H9 (cell line): ENCODE measurements around the gene PEX10. TPM values are rescaled to one million over a fixed set of nuclear protein-coding genes. Genes with fewer than 3 reads are reported as not detected.

ENCODE experiments used
- DNase-seq: peaks from one replicate; pipeline ENCODE4 v3.0.0-alpha.2; 2017
- H2AFZ ChIP-seq: one replicate; pipeline ENCODE4 v1.6.1; 2013; ENCODE audit warnings: mild to moderate bottlenecking, low read length, control low read depth, moderate library complexity
- H2AK5ac ChIP-seq: 2 replicates; pipeline ENCODE4 v1.6.1; 2013; ENCODE audit warnings: low read length, control low read depth, mixed read lengths; ENCODE audit not compliant: insufficient read length
- H2BK120ac ChIP-seq: one replicate; pipeline ENCODE4 v1.6.1; 2013; ENCODE audit warnings: low read depth, mild to moderate bottlenecking, low read length, control low read depth, inconsistent platforms; ENCODE audit not compliant: poor library complexity, severe bottlenecking
- H2BK12ac ChIP-seq: 2 replicates; pipeline ENCODE4 v1.6.1; 2013; ENCODE audit warnings: low read length, control low read depth, mixed read lengths, low read depth; ENCODE audit not compliant: insufficient read length
- H2BK15ac ChIP-seq: 2 replicates; pipeline ENCODE4 v1.6.1; 2013; ENCODE audit warnings: low read depth, low read length, control low read depth
- H2BK20ac ChIP-seq: one replicate; pipeline ENCODE4 v1.6.1; 2013; ENCODE audit warnings: low read depth, mild to moderate bottlenecking, low read length, control low read depth, inconsistent platforms; ENCODE audit not compliant: poor library complexity, severe bottlenecking
- H2BK5ac ChIP-seq: 2 replicates; pipeline ENCODE4 v1.6.1; 2013; ENCODE audit warnings: low read length, control low read depth, mixed read lengths; ENCODE audit not compliant: insufficient read length
- H3K14ac ChIP-seq: 2 replicates; pipeline ENCODE4 v1.6.1; 2013; ENCODE audit warnings: low read length, control low read depth; ENCODE audit not compliant: insufficient read depth
- H3K18ac ChIP-seq: 2 replicates; pipeline ENCODE4 v1.6.1; 2013; ENCODE audit warnings: low read depth, mild to moderate bottlenecking, mixed read lengths, low read length, control low read depth; ENCODE audit not compliant: insufficient read length
- H3K23ac ChIP-seq: 2 replicates; pipeline ENCODE4 v1.6.1; 2013; ENCODE audit warnings: low read length, control low read depth, mixed read lengths, low read depth; ENCODE audit not compliant: insufficient read length
- H3K23me2 ChIP-seq: 2 replicates; pipeline ENCODE4 v1.6.1; 2013; ENCODE audit warnings: low read depth, mild to moderate bottlenecking, mixed read lengths, low read length, control low read depth; ENCODE audit not compliant: insufficient read length, poor library complexity, severe bottlenecking
- H3K27ac ChIP-seq: 2 replicates; pipeline ENCODE4 v1.5.1; 2013; ENCODE audit warnings: low read length, control low read depth, mixed read lengths, low read depth; ENCODE audit not compliant: insufficient read length
- H3K27me3 ChIP-seq: 2 replicates; pipeline ENCODE4 v1.6.1; 2013; ENCODE audit warnings: low read length, control low read depth, inconsistent platforms; ENCODE audit not compliant: insufficient read depth
- H3K4ac ChIP-seq: 2 replicates; pipeline ENCODE4 v1.6.1; 2013; ENCODE audit warnings: low read depth, mild to moderate bottlenecking, control low read depth, inconsistent platforms, low read length, moderate library complexity
- H3K4me1 ChIP-seq: 2 replicates; pipeline ENCODE4 v1.6.1; 2013; ENCODE audit warnings: low read length, control low read depth, inconsistent platforms; ENCODE audit not compliant: insufficient read depth
- H3K4me2 ChIP-seq: 2 replicates; pipeline ENCODE4 v1.6.1; 2013; ENCODE audit warnings: low read length, control low read depth, mixed read lengths; ENCODE audit not compliant: insufficient read length, insufficient read depth
- H3K56ac ChIP-seq: 2 replicates; pipeline ENCODE4 v1.6.1; 2013; ENCODE audit warnings: low read depth, mild to moderate bottlenecking, mixed read lengths, low read length, control low read depth; ENCODE audit not compliant: insufficient read length
- H3K79me1 ChIP-seq: 2 replicates; pipeline ENCODE4 v1.6.1; 2013; ENCODE audit warnings: low read depth, mild to moderate bottlenecking, moderate library complexity, low read length, control low read depth, inconsistent platforms; ENCODE audit not compliant: insufficient read depth, poor library complexity, severe bottlenecking
- H3K79me2 ChIP-seq: 2 replicates; pipeline ENCODE4 v1.6.1; 2013; ENCODE audit warnings: low read length, control low read depth, inconsistent platforms; ENCODE audit not compliant: insufficient read depth
- H3K9ac ChIP-seq: 2 replicates; pipeline ENCODE4 v1.6.1; 2013; ENCODE audit warnings: low read length, control low read depth, mixed read lengths; ENCODE audit not compliant: insufficient read length; ENCODE audit errors: extremely low read depth
- H3K9me3 ChIP-seq: one replicate; pipeline ENCODE4 v1.6.1; 2013; ENCODE audit warnings: low read depth, low read length, inconsistent platforms; ENCODE audit not compliant: control insufficient read depth
- H3T11ph ChIP-seq: one replicate; pipeline ENCODE4 v1.6.1; 2013; ENCODE audit warnings: mild to moderate bottlenecking, low read length, control low read depth, inconsistent platforms
- H4K20me1 ChIP-seq: one replicate; pipeline ENCODE4 v1.6.1; 2013; ENCODE audit not compliant: control insufficient read depth, insufficient read length, insufficient read depth
- H4K5ac ChIP-seq: 2 replicates; pipeline ENCODE4 v1.6.1; 2013; ENCODE audit warnings: low read depth, mild to moderate bottlenecking, mixed read lengths, low read length, control low read depth; ENCODE audit not compliant: insufficient read length
- H4K8ac ChIP-seq: replicated peaks from 2 replicates; pipeline ENCODE4 v1.6.1; 2013; ENCODE audit warnings: low read length, control low read depth, mixed read lengths, low read depth; ENCODE audit not compliant: insufficient read length
- H4K91ac ChIP-seq: 2 replicates; pipeline ENCODE4 v1.6.1; 2013; ENCODE audit warnings: low read depth, mild to moderate bottlenecking, moderate library complexity, mixed read lengths, low read length, control low read depth; ENCODE audit not compliant: insufficient read length
- H3K27ac Mint-ChIP-seq, 3 experiments: 2 replicates in 2 of 3; 3 replicates in 1 of 3; pipeline ENCODE4 v1.8.0; 2020 to 2021; ENCODE audit warnings: mixed read lengths in 3 of 3, mild to moderate bottlenecking in 1 of 3, moderate library complexity in 1 of 3
- H3K27me3 Mint-ChIP-seq: 2 replicates; pipeline ENCODE4 v1.8.0; 2021; ENCODE audit warnings: low read depth, mild to moderate bottlenecking, moderate library complexity, mixed read lengths
- H3K36me3 Mint-ChIP-seq, 3 experiments: 2 replicates in 2 of 3; 3 replicates in 1 of 3; pipeline ENCODE4 v1.8.0; 2020 to 2021; ENCODE audit warnings: low read depth in 3 of 3, mixed read lengths in 3 of 3; ENCODE audit not compliant: insufficient read depth in 1 of 3
- H3K4me1 Mint-ChIP-seq, 2 experiments: 2 replicates each; pipeline ENCODE4 v1.8.0; 2020; ENCODE audit warnings: mixed read lengths in 2 of 2
- H3K4me3 Mint-ChIP-seq, 2 experiments: 2 replicates in 1 of 2; 3 replicates in 1 of 2; pipeline ENCODE4 v1.8.0; 2020 to 2021; ENCODE audit warnings: mild to moderate bottlenecking in 2 of 2, mixed read lengths in 2 of 2, moderate library complexity in 1 of 2
- H3K9me3 Mint-ChIP-seq, 2 experiments: 2 replicates in 1 of 2; 3 replicates in 1 of 2; pipeline ENCODE4 v1.8.0; 2020; ENCODE audit warnings: mild to moderate bottlenecking in 2 of 2, mixed read lengths in 2 of 2, moderate library complexity in 1 of 2
- WGBS: extraction: QIAGEN DNeasy Blood & Tissue Kit; methylation state at CpG from one replicate; pipeline ENCODE4 v1.1.7; 2013; ENCODE audit warnings: missing lambda C conversion rate, low lambda C conversion rate, mixed read lengths; ENCODE audit not compliant: insufficient read length; ENCODE audit errors: extremely low coverage; 5-methylcytosine and 5-hydroxymethylcytosine counted together
- total RNA-seq: library from RNA; stranded (reverse); gene quantifications from 2 replicates; pipeline ENCODE4 v1.2.1, GENCODE V29; 2021
- TF ChIP-seq, protein P1 (sequence below): fragments of 200-600 bp; sonication (generic); conservative IDR thresholded peaks from 3 replicates; pipeline ENCODE4 v1.8.0; 2021; ENCODE audit warnings: antibody characterized with exemption, mild to moderate bottlenecking

PEX10 gene
- total RNA-seq, 1 experiment from 2014 or later, result 34.4 TPM

- TF ChIP-seq, protein P1, sequence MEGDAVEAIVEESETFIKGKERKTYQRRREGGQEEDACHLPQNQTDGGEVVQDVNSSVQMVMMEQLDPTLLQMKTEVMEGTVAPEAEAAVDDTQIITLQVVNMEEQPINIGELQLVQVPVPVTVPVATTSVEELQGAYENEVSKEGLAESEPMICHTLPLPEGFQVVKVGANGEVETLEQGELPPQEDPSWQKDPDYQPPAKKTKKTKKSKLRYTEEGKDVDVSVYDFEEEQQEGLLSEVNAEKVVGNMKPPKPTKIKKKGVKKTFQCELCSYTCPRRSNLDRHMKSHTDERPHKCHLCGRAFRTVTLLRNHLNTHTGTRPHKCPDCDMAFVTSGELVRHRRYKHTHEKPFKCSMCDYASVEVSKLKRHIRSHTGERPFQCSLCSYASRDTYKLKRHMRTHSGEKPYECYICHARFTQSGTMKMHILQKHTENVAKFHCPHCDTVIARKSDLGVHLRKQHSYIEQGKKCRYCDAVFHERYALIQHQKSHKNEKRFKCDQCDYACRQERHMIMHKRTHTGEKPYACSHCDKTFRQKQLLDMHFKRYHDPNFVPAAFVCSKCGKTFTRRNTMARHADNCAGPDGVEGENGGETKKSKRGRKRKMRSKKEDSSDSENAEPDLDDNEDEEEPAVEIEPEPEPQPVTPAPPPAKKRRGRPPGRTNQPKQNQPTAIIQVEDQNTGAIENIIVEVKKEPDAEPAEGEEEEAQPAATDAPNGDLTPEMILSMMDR, result no peak
- Histone ChIP-seq H2AFZ (no peak overlapping the region), H2BK120ac (no peak overlapping the region), H3K27me3 (no peaks in the 10 kb centered on the region), H3K56ac (no peak overlapping the region), H3K4ac (no peak overlapping the region), H4K5ac (no peak overlapping the region), H3K23ac (no peak overlapping the region), H4K91ac (no peak overlapping the region), H2BK5ac (no peak overlapping the region), H3K9ac (no peak overlapping the region), H2BK15ac (no peak overlapping the region), H3K23me2 (peaks cover 6% of the 10 kb centered on the region), H3K14ac (no peak overlapping the region), H4K8ac (no peak overlapping the region), H3T11ph (no peak overlapping the region), H3K4me2 (no peak overlapping the region), H3K79me1 (peaks cover 8% of the 10 kb centered on the region), H2BK12ac (no peak overlapping the region), H2BK20ac (no peak overlapping the region), H4K20me1 (no peaks in the 10 kb centered on the region), H3K4me1 (no peaks in the 10 kb centered on the region), H3K9me3 (no peaks in the 10 kb centered on the region), H3K18ac (no peak overlapping the region), H3K79me2 (peaks cover 2% of the 10 kb centered on the region; the same call in 1 of the 2 replicates), H2AK5ac (no peak overlapping the region), H3K27ac (no peak overlapping the region)
- Mint-ChIP-seq H3K4me1 (peaks cover 12 to 24% of the 10 kb centered on the region in 2 experiments), H3K36me3 (peaks cover 0 to 19% (median 5%) of the 10 kb centered on the region in 3 experiments; a peak in 4 of 7 replicates), H3K27ac (no peak overlapping the region; a peak in 1 of 7 replicates), H3K27me3 (no peaks in the 10 kb centered on the region), H3K4me3 (no peak overlapping the region), H3K9me3 (no peaks in the 10 kb centered on the region)
- no peak for DNase-seq
- WGBS, result no CpG with 5 or more reads among the region's 32 CpGs
These were observed 24.1 kb downstream of the PEX10 start for GRCh38 chr1:2388004-2388913.
